ENCODE measurements around the gene FHIT. TPM values are rescaled to one million over a fixed set of nuclear protein-coding genes. Genes with fewer than 3 reads are reported as not detected.

The FHIT gene
- total RNA-seq, 1 experiment from 2014 or later, result 20.1 TPM

DNA sequence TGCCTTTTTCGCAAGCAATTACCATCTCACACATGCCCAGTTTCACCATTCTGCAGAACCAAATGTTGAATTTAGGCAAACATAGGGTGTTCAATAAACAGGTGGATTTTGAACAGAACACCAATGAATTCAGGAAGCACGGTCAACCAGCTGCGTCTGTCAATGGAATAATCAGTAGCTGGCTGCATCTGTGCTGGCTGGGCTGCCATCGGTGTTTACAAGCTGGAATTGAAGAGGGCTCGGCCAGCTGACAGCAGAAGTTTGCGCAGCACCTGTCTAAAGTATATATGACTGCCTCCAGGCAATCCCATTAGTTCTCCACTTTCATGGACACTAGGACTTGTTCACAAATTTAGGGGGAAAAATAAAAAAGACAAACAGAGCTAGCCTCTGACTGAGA, 1205.0 kb downstream of the FHIT start:
- no peak for DNase-seq (ENCODE audit: unreplicated experiment)
- POLR2A ChIA-PET, result no interaction called here
- H3K27ac Mint-ChIP-seq (ENCODE audit: low read depth, unreplicated experiment), result no peak overlapping the region
- CTCF ChIA-PET, result no interaction called here
- no peaks in the 10 kb centered on the region for H3K36me3 Mint-ChIP-seq (ENCODE audit: insufficient read depth, unreplicated experiment)
- H3K4me1 Mint-ChIP-seq (ENCODE audit: insufficient read depth, unreplicated experiment), result no peaks in the 10 kb centered on the region
- H3K9me3 Mint-ChIP-seq (ENCODE audit: unreplicated experiment), result no peaks in the 10 kb centered on the region
- no TSS peak for BruUV-seq (replicated peaks)
- no peaks in the 10 kb centered on the region for H3K27me3 Mint-ChIP-seq (ENCODE audit: insufficient read depth, unreplicated experiment)
- TF ChIP-seq, protein P1, sequence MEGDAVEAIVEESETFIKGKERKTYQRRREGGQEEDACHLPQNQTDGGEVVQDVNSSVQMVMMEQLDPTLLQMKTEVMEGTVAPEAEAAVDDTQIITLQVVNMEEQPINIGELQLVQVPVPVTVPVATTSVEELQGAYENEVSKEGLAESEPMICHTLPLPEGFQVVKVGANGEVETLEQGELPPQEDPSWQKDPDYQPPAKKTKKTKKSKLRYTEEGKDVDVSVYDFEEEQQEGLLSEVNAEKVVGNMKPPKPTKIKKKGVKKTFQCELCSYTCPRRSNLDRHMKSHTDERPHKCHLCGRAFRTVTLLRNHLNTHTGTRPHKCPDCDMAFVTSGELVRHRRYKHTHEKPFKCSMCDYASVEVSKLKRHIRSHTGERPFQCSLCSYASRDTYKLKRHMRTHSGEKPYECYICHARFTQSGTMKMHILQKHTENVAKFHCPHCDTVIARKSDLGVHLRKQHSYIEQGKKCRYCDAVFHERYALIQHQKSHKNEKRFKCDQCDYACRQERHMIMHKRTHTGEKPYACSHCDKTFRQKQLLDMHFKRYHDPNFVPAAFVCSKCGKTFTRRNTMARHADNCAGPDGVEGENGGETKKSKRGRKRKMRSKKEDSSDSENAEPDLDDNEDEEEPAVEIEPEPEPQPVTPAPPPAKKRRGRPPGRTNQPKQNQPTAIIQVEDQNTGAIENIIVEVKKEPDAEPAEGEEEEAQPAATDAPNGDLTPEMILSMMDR (IDR thresholded peaks at IDR 0.05; ENCODE audit: unreplicated experiment), result no peak
- intact Hi-C loops (cut with micrococcal nuclease), result no loop called here
- H3K4me3 Mint-ChIP-seq (ENCODE audit: unreplicated experiment), result no peak overlapping the region

DNA sequence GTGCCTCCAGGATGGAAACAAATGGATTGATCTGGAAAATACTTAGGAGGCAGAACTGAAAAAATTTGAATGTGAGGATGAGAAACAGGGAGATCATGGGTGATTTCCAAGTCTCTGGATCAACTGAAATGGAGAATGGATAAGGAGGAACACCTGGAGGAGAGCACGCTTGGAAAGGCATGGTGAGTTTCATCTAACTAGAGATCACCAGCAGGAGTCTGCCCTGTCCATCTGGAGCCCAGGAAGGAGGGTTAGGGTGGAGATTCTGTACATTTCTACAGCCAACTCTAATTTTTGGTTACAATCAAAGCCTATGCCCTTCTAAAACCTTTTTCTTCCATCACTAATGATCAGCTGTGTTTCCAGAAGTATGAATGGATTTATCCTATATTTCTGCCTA, 1205.6 kb downstream of the FHIT start:
- TF ChIP-seq, protein P1 (IDR thresholded peaks at IDR 0.05; ENCODE audit: unreplicated experiment), result no peak
- H3K4me3 Mint-ChIP-seq (ENCODE audit: unreplicated experiment), result no peak overlapping the region
- no peaks in the 10 kb centered on the region for H3K9me3 Mint-ChIP-seq (ENCODE audit: unreplicated experiment)
- CTCF ChIA-PET, result no interaction called here
- H3K36me3 Mint-ChIP-seq (ENCODE audit: insufficient read depth, unreplicated experiment), result no peaks in the 10 kb centered on the region
- DNase-seq (ENCODE audit: unreplicated experiment), result no peak
- no peak overlapping the region for H3K27ac Mint-ChIP-seq (ENCODE audit: low read depth, unreplicated experiment)
- POLR2A ChIA-PET, result no interaction called here
- intact Hi-C loops (cut with micrococcal nuclease), result no loop called here
- no TSS peak for BruUV-seq (replicated peaks)
- no peaks in the 10 kb centered on the region for H3K4me1 Mint-ChIP-seq (ENCODE audit: insufficient read depth, unreplicated experiment)
- no peaks in the 10 kb centered on the region for H3K27me3 Mint-ChIP-seq (ENCODE audit: insufficient read depth, unreplicated experiment)

DNA sequence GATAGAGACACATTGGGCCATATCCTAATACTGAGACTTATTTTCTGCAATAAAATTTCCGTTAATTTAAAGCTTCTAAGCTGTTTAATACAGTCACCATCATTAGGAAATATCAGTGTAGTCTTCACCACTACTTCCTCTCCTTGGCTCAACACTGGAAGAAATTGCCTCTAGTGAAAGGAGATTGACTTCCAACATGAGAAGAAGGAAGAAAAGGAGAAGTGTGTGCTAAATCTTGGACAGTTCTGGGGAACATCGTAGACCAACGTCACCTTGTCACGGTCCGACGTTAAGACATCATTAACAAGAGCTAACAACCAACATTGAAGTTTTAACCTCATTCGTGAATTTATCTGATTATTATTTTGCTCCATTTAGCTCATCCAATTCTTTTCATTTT, 1214.4 kb downstream of the FHIT start:
- CTCF ChIA-PET, result interaction anchor here (0.6 kb wide), 1 partner anchor 14 kb away, joined by 6 read pairs; no protein-coding TSS in a partner anchor

DNA sequence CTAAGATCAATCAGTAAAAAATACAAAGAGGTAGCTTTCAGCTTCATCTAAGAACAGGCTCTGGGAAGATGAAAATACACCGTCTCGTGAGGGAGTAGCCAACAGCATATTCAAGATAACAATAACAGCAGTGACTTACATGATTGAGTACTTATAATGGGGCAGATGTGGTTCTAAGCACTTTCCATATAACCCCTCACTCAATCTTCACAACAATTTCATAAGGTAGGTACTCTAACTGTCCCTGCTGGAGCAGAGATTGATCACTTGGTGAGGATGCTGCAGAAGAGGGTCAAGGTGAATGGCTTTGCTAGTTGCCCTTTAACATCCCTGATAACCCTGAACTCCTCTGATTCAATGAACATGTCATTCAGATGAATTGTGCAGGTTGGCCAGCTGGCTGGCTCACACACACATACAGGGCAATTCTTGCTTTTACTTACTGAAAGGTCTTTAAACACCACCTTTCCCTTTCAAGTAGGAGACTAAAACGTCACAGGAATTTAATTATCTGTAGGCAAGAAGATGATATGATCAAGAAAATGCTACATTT, 1217.3 kb downstream of the FHIT start:
- no peaks in the 10 kb centered on the region for H3K27me3 Mint-ChIP-seq (ENCODE audit: insufficient read depth, unreplicated experiment)
- no peak for DNase-seq (ENCODE audit: unreplicated experiment)
- CTCF ChIA-PET, result no interaction called here
- BruUV-seq (replicated peaks), result no TSS peak
- intact Hi-C loops (cut with micrococcal nuclease), result no loop called here
- H3K27ac Mint-ChIP-seq (ENCODE audit: low read depth, unreplicated experiment), result no peak overlapping the region
- POLR2A ChIA-PET, result no interaction called here
- no peak overlapping the region for H3K4me3 Mint-ChIP-seq (ENCODE audit: unreplicated experiment)
- H3K36me3 Mint-ChIP-seq (ENCODE audit: insufficient read depth, unreplicated experiment), result peaks cover 6% of the 10 kb centered on the region
- TF ChIP-seq, protein P1 (IDR thresholded peaks at IDR 0.05; ENCODE audit: unreplicated experiment), result no peak
- H3K9me3 Mint-ChIP-seq (ENCODE audit: unreplicated experiment), result peaks cover 10% of the 10 kb centered on the region
- H3K4me1 Mint-ChIP-seq (ENCODE audit: insufficient read depth, unreplicated experiment), result no peaks in the 10 kb centered on the region

More for the DNA sequence above, 1214.4 kb downstream of the FHIT start:
- Mint-ChIP-seq H3K9me3 (ENCODE audit: unreplicated experiment) (peaks cover 10% of the 10 kb centered on the region), H3K36me3 (ENCODE audit: insufficient read depth, unreplicated experiment) (peaks cover 6% of the 10 kb centered on the region), H3K4me1 (ENCODE audit: insufficient read depth, unreplicated experiment) (no peaks in the 10 kb centered on the region), H3K27ac (ENCODE audit: low read depth, unreplicated experiment) (no peak overlapping the region), H3K27me3 (ENCODE audit: insufficient read depth, unreplicated experiment) (no peaks in the 10 kb centered on the region), H3K4me3 (ENCODE audit: unreplicated experiment) (no peak overlapping the region)
- intact Hi-C loops (cut with micrococcal nuclease), result no loop called here
- no peak for DNase-seq (ENCODE audit: unreplicated experiment)
- TF ChIP-seq, protein P1 (IDR thresholded peaks at IDR 0.05; ENCODE audit: unreplicated experiment), result no peak
- BruUV-seq (replicated peaks), result no TSS peak
- POLR2A ChIA-PET, result no interaction called here

Data from MCF 10A (cell line).